ENCODE results near the gene PODNL1. TPM values are rescaled to one million over a fixed set of nuclear protein-coding genes. Genes with fewer than 3 reads are reported as not detected.

The PODNL1 gene
- total RNA-seq, 1 donor from 2014 or later = not detected

- DNase-seq (ENCODE audit: low read depth in 2 of 2) = no peak
These were observed 45.3 kb downstream of the PODNL1 start for GRCh38 chr19:13892870-13893269.

- no peak for DNase-seq (ENCODE audit: low read depth in 2 of 2)
These were observed 48.1 kb downstream of the PODNL1 start for GRCh38 chr19:13890136-13890535.

DNA sequence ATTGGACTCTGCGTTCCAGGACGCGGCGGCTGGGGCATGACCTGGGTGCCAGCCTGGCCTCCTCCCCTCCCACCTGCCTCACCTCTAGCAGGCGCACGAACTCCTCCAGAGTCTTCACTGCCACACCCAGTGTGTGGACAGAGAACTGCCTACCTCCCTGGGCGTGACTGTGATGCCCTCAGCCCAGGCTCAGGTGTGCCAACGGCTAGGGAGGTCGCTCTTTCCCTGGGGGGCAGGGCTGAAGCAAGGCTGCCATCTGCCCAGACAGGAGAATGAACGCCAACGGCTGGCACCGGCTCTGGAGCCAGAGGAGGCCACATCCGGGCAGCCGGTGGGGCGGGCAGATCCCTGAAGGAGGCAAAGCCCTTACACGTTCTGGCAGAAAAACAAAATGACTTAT lies 49.9 kb downstream of the PODNL1 start:
- no peak for DNase-seq (ENCODE audit: low read depth in 2 of 2)

DNA sequence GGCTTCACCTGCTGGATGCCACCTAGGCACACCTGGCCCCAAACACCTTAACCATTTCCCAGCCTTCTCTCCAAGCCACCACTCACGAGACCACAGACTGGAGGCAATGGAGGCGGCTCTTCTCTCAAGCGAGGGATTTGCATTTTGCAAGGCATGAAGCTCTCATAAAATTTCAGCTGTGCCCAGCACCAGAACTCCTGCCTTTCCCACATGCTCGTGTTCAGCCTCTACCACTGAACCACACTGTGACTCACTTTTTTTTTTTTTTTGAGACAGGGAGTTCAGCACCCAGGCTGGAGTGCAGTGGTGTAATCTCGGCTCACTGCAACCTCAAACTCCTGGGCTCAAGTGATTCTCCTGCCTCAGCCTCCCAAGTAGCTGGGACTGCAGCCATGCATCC lies 50.7 kb downstream of the PODNL1 start:
- no peak for DNase-seq (ENCODE audit: low read depth in 2 of 2)

DNA sequence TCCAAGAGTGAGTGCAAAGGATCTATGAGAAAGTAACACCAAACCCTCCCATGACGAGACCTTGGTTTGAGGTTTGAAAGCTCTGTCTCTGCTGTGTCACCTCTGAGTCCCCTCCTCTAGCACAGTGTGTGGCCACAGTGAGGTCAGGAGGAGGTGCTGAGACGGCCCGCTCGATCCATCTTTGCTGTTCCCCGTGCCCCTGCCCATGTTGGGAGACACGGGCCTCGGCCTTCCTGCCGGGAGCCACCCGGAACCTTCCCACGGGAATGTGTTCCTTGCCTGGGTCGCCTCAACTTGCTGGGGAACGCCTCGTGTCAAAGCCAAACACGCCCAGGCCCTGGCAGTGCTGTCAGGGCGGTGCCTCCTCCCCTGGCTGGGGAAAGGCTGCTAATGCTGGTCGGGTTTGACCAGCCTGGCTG lies 51.2 kb downstream of the PODNL1 start:
- DNase-seq (ENCODE audit: low read depth in 2 of 2) = no peak

DNA sequence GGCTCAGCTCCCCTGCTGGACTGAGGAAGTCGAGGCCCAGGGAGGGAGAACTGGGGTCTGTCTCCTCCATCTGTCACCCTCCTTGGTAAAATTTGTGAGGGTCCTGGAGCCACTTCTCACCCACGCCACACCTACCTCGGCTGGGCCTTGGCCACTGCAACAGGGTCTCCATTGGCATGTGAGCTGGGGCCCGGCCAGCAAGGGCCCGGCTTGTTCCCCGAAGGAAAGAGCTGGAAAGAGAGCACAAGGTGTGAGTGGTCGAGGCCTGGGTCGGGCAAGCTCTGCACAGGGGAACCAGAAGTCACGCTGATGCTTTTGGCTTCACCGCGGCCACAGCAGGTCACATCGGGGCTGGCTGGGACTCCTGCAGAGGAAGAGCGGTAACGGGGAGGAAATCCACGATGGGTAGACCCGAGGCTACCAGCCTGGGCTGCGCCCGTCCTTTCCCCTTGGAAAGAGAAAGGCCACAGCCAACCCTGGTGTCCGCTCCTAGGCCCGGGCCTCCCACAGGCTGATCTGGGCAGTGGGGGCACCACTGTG lies 52.3 kb downstream of the PODNL1 start:
- no peak for DNase-seq (ENCODE audit: low read depth in 2 of 2)

DNA sequence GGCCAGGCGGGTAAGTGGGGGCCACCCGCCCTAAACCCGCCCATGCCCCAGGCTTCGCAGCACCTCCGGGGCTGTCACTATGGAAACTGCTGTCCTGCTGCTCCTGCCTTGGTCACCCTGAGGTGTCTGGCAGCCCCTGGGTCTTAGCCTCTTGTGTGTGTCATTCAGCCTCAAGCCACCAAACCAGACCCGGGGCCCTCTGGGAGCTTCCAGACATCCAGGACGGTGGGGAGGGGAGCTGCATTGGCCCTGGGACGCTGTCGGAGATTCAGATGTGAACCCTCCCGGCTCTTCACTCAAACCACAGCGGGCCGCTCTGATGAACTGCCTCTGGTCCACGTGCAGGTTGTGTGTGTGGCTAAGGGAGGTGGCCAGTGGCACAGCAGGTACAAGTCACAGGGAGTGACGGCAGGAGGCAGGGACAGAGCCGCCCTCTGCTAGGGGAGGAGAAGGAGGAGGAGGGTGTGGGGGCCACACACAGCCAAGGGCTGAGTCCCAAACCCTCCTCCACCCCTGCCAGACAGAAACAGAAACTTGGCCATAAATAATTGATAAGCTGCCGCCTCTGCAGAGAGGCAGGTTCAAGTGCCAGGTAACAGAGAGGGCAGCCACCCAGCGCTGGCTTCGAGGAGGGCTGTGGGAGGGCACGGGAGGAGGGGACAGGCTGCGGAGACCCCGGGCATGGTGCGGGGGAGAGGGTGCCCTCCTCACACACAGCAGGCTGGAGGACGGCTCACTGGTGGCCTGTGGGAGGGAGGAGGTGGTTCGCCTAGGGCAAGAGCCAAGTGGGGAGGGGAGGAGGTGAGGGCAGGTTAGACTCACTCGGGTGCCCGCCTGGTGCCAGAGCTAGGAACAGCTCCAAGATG lies 53.3 kb downstream of the PODNL1 start:
- no peak for DNase-seq (ENCODE audit: low read depth in 2 of 2)

DNA sequence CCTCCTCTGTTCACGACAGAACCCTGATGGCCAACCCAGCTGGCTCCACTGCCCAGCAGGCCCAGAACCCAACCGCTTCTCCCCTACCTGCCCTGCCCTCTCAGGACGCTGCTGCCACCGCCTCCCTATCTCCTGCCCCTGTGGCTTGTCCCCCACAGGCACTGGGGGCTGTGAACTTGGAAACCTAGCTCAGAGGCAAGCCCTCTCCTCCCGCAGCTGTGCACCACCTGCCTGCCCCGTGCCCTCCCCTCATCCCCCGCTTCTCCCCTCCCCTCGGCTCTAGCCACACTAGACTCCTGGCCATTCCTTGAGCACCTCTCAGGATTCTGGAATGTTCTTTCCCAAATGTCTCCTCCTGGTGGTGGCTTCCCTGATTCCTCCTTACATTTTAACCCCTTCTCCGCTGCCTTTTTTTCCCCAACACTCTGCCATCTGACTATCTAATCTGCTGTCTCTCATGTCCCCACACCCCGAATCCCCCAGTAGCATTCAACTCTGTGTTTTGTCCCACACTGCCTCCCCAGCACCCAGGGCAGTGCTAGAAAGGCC lies 54.6 kb downstream of the PODNL1 start:
- no peak for DNase-seq (ENCODE audit: low read depth in 2 of 2)

DNA sequence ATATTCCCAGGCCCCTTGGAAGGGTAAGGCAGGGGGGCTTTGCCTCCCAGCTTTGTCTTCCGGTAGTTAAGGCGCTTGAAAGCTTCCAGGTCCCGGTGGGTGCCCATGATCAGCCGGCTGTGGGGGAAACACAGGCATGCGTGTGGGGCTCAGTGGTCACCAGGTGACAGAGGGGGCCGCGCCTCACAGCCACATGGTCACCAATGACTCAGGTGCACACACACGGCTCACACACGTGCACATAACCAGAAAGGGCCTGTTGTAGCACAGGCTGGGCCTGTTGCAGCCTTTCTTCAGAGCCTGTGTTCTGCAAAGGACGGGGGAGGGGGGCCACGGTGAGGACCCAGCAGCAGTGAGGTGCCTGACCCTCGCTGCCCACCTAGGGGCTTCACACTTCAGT lies 55.4 kb downstream of the PODNL1 start:
- no peak for DNase-seq (ENCODE audit: low read depth in 2 of 2)

- DNase-seq (ENCODE audit: low read depth in 2 of 2) = no peak
These were observed 55.8 kb downstream of the PODNL1 start for GRCh38 chr19:13882419-13882795.

GRCh38 chr19:13881692-13882418 lies 56.4 kb downstream of the PODNL1 start:
- DNase-seq (ENCODE audit: low read depth in 2 of 2) = no peak

DNA sequence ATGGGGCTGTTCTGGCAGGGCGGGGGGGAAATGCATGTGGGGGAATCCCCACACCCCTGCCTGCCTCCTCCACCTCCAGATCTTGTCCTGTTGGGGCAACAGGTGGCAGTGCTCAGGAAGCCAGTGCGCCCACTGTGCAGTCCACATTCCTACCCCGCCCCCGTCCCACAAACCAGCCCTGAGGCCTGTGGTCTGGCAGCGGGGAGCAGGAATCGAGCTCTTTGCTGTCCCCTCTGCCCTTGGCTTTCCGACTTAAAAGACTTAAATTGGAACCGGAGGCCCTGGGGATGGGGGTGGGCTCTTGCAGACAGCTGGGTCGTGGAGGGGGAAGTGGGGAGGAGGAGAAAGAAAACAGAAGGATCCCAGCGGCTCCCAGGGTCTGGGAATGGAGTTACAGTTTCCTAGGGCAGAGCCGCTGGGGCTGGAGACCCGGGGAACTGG lies 56.9 kb downstream of the PODNL1 start:
- no peak for DNase-seq (ENCODE audit: low read depth in 2 of 2)

Other genes starting within 250 kb of the PODNL1 start
- 17.0 and 22.4 TPM in 2 replicates for gene MRI1, start 173.9 kb downstream of the PODNL1 start, total RNA-seq
- gene C19orf53, start 164.0 kb downstream of the PODNL1 start, total RNA-seq = 37.5 and 46.2 TPM in 2 replicates
- 7.8 and 11.3 TPM in 2 replicates for gene ZSWIM4, start 143.0 kb downstream of the PODNL1 start, total RNA-seq
- gene NANOS3, start 61.3 kb downstream of the PODNL1 start, total RNA-seq = 0.40 TPM in 1 of 2 replicates, not detected in the other
- gene BRME1, start 32.3 kb downstream of the PODNL1 start, total RNA-seq = under 0.01 and 0.20 TPM in 2 replicates
- 3.3 and 3.8 TPM in 2 replicates for gene CC2D1A, start 32.2 kb downstream of the PODNL1 start, total RNA-seq
- 6.1 and 8.5 TPM in 2 replicates for gene DCAF15, start 14.1 kb upstream of the PODNL1 start, total RNA-seq
- gene RFX1, start 67.9 kb upstream of the PODNL1 start, total RNA-seq = 1.3 and 2.2 TPM in 2 replicates
- gene RLN3, start 89.7 kb upstream of the PODNL1 start, total RNA-seq = not detected in 2 replicates
- gene IL27RA, start 93.3 kb upstream of the PODNL1 start, total RNA-seq = 1.2 and 4.1 TPM in 2 replicates
- gene PALM3, start 123.7 kb upstream of the PODNL1 start, total RNA-seq = not detected in 2 replicates
- gene MISP3, start 134.4 kb upstream of the PODNL1 start, total RNA-seq = 0.22 TPM in 1 of 2 replicates, not detected in the other
- not detected in 2 replicates for gene C19orf67, start 147.4 kb upstream of the PODNL1 start, total RNA-seq
- gene SAMD1, start 152.3 kb upstream of the PODNL1 start, total RNA-seq = 8.3 and 18.3 TPM in 2 replicates
- gene PRKACA, start 179.3 kb upstream of the PODNL1 start, total RNA-seq = 27.0 and 32.9 TPM in 2 replicates
- gene ASF1B, start 198.2 kb upstream of the PODNL1 start, total RNA-seq = 4.0 and 11.6 TPM in 2 replicates

Measured in lung microvascular endothelial cell (primary cell).